GM21360 (cell line): ENCODE data around the gene CP.

Experiments
- ATAC-seq: cut with Tn5 transposase; IDR thresholded peaks from one replicate; pipeline ENCODE4 v1.9.1; 2021; ENCODE audit warnings: mild to moderate bottlenecking, moderate library complexity; ENCODE audit not compliant: unreplicated experiment

CP gene

GRCh38 chr3:149129326-149130205 is 92.1 kb downstream of the CP start, which contains the start of gene HPS3:
Gene HPS3 (plus strand): TSS chr3:149129638. CDS start chr3:149129724, 86 bp downstream.
- ATAC-seq, result peak; percentile 95

GRCh38 chr3:149128821-149129220 is 92.8 kb downstream of the CP start:
- peak; percentile 3 for ATAC-seq

GRCh38 chr3:149122721-149123578 is 98.7 kb downstream of the CP start:
- ATAC-seq, result no peak
